OCI-LY7 (cell line): ENCODE data around the gene IGF2BP2. TPM values are rescaled to one million over a fixed set of nuclear protein-coding genes. Genes with fewer than 3 reads are reported as not detected.

Experiments
- BruUV-seq: library from RNA; stranded (reverse); fragments of 400-500 nt; replicated peaks from 2 replicates; lab custom pipeline; 2021; lab: Mats Ljungman, UMichigan
- CTCF ChIA-PET: fragments of 300-600 bp; sonication (Branson Sonifier 250); formaldehyde crosslinking; loops from one replicate; lab custom pipeline; 2022; ENCODE audit warnings: antibody characterized with exemption; ENCODE audit not compliant: unreplicated experiment; lab: Charles Lee
- POLR2A ChIA-PET: fragments of 300-600 bp; sonication (Branson Sonifier 250); formaldehyde crosslinking; loops from one replicate; lab custom pipeline; 2022; ENCODE audit warnings: antibody characterized with exemption; lab: Charles Lee
- DNase-seq: peaks from one replicate; pipeline ENCODE4 v3.0.0-alpha.2; 2015; ENCODE audit warnings: low spot score
- H2AFZ ChIP-seq: fragments of 200-600 bp; sonication (generic), shearing (Covaris generic); 2 replicates; pipeline ENCODE4 v1.6.1; 2014; ENCODE audit warnings: mild to moderate bottlenecking, antibody characterized with exemption, low read length, moderate library complexity
- H3K27ac ChIP-seq: fragments of 200-600 bp; sonication (generic); 2 replicates; pipeline ENCODE4 v1.5.1; 2014; ENCODE audit warnings: mixed run types, low read depth, mild to moderate bottlenecking, moderate library complexity, low read length, inconsistent platforms; ENCODE audit not compliant: poor library complexity, severe bottlenecking
- H3K36me3 ChIP-seq: fragments of 200-600 bp; sonication (generic); 2 replicates; pipeline ENCODE4 v1.6.1; 2014; ENCODE audit warnings: mild to moderate bottlenecking, antibody characterized with exemption, low read length, moderate library complexity, mixed read lengths; ENCODE audit not compliant: insufficient read depth
- H3K4me1 ChIP-seq: fragments of 200-600 bp; sonication (generic); 2 replicates; pipeline ENCODE4 v1.5.1; 2014; ENCODE audit warnings: mild to moderate bottlenecking, low read length; ENCODE audit not compliant: insufficient read depth, poor library complexity, severe bottlenecking
- H3K4me2 ChIP-seq: fragments of 200-600 bp; sonication (generic); 2 replicates; pipeline ENCODE4 v1.6.1; 2014; ENCODE audit warnings: mild to moderate bottlenecking, low read length
- H3K4me3 ChIP-seq: fragments of 200-600 bp; sonication (generic); 2 replicates; pipeline ENCODE4 v1.5.1; 2014; ENCODE audit warnings: mild to moderate bottlenecking, low read depth, low read length; ENCODE audit not compliant: poor library complexity, severe bottlenecking
- H3K79me2 ChIP-seq: fragments of 200-600 bp; sonication (generic); 2 replicates; pipeline ENCODE4 v1.6.1; 2016; ENCODE audit warnings: low read depth, mild to moderate bottlenecking, low read length, moderate library complexity, mixed read lengths; ENCODE audit not compliant: insufficient read depth
- H3K9me2 ChIP-seq: fragments of 200-600 bp; sonication (generic); 2 replicates; pipeline ENCODE4 v1.6.1; 2016; ENCODE audit warnings: mild to moderate bottlenecking, low read length, mixed read lengths; ENCODE audit not compliant: insufficient read depth
- H3K9me3 ChIP-seq: fragments of 200-600 bp; sonication (generic); 2 replicates; pipeline ENCODE4 v1.6.1; 2014; ENCODE audit warnings: mild to moderate bottlenecking, mixed run types, low read length, mixed read lengths
- H4K20me1 ChIP-seq: fragments of 200-600 bp; sonication (generic); 2 replicates; pipeline ENCODE4 v1.6.1; 2014; ENCODE audit warnings: mild to moderate bottlenecking, antibody characterized with exemption, low read length, moderate library complexity, mixed read lengths; ENCODE audit not compliant: insufficient read depth
- CTCF ChIP-seq: fragments of 200-600 bp; sonication (generic); conservative IDR thresholded peaks from 2 replicates; pipeline ENCODE4 v1.5.1; 2014; ENCODE audit warnings: mild to moderate bottlenecking, antibody characterized with exemption, low read length, moderate library complexity, mixed read lengths
- EZH2phosphoT487 ChIP-seq: fragments of 200-600 bp; sonication (generic); IDR thresholded peaks from 2 replicates; pipeline ENCODE4 v1.6.1; 2018; ENCODE audit warnings: low read depth, borderline replicate concordance, mild to moderate bottlenecking, mixed run types, antibody characterized with exemption, low read length, moderate library complexity, mixed read lengths
- intact Hi-C: fragments of 100-400 bp; cut with micrococcal nuclease; formaldehyde crosslinking; loops from one replicate; pipeline ENCODE4 v1.10.0; 2022; ENCODE audit not compliant: unreplicated experiment
- total RNA-seq, 2 experiments: library from RNA; depleted of rRNA in 1 of 2; stranded (reverse); fragments of >200 nt in 1 of 2; shearing (Covaris generic) in 1 of 2; gene quantifications; 2 replicates each; pipeline ENCODE4 v1.2.3, GENCODE V29; 2014 to 2022

The IGF2BP2 gene
- total RNA-seq, 2 experiments from 2014 or later = not detected

GRCh38 chr3:185716436-185717108 is 108.3 kb downstream of the IGF2BP2 start:
- no peak overlapping the region for H3K27ac ChIP-seq
- H3K79me2 ChIP-seq = no peaks in the 10 kb centered on the region
- no peak overlapping the region for H2AFZ ChIP-seq
- TF ChIP-seq EZH2phosphoT487 (no peak), CTCF (no peak)
- POLR2A ChIA-PET = no interaction called here
- intact Hi-C loops = no loop called here
- CTCF ChIA-PET = no interaction called here
- H4K20me1 ChIP-seq = no peaks in the 10 kb centered on the region
- H3K9me2 ChIP-seq = no peaks in the 10 kb centered on the region
- no peak for DNase-seq
- H3K4me1 ChIP-seq = no peaks in the 10 kb centered on the region
- no peak overlapping the region for H3K4me3 ChIP-seq
- no TSS peak for BruUV-seq
- H3K36me3 ChIP-seq = no peaks in the 10 kb centered on the region
- H3K9me3 ChIP-seq = no peaks in the 10 kb centered on the region
- H3K4me2 ChIP-seq = no peak overlapping the region

- no peaks in the 10 kb centered on the region for H3K9me2 ChIP-seq
- no peak for DNase-seq
- no peaks in the 10 kb centered on the region for H3K4me1 ChIP-seq
- no peaks in the 10 kb centered on the region for H3K9me3 ChIP-seq
- no peak overlapping the region for H3K4me3 ChIP-seq
- ChIA-PET CTCF (no interaction called here), POLR2A (no interaction called here)
- no peaks in the 10 kb centered on the region for H3K79me2 ChIP-seq
- H3K4me2 ChIP-seq = no peak overlapping the region
- no peaks in the 10 kb centered on the region for H4K20me1 ChIP-seq
- intact Hi-C loops = no loop called here
- BruUV-seq = no TSS peak
- no peak overlapping the region for H3K27ac ChIP-seq
- no peaks in the 10 kb centered on the region for H3K36me3 ChIP-seq
- TF ChIP-seq EZH2phosphoT487 = no peak
- no peak for TF ChIP-seq CTCF
- no peak overlapping the region for H2AFZ ChIP-seq
Observed at GRCh38 chr3:185715091-185715490, 109.8 kb downstream of the IGF2BP2 start.

GRCh38 chr3:185714085-185714484 is 110.8 kb downstream of the IGF2BP2 start:
- Histone ChIP-seq H3K9me3 (no peaks in the 10 kb centered on the region), H3K27ac (no peak overlapping the region), H3K36me3 (no peaks in the 10 kb centered on the region), H2AFZ (no peak overlapping the region), H3K79me2 (no peaks in the 10 kb centered on the region), H4K20me1 (no peaks in the 10 kb centered on the region), H3K4me1 (no peaks in the 10 kb centered on the region), H3K4me2 (no peak overlapping the region), H3K4me3 (no peak overlapping the region), H3K9me2 (no peaks in the 10 kb centered on the region)
- ChIA-PET POLR2A (no interaction called here), CTCF (no interaction called here)
- no peak for TF ChIP-seq EZH2phosphoT487
- TF ChIP-seq CTCF = no peak
- BruUV-seq = no TSS peak
- no peak for DNase-seq
- intact Hi-C loops = no loop called here
